ENCODE measurements around the gene GXYLT1. TPM values are rescaled to one million over a fixed set of nuclear protein-coding genes. Genes with fewer than 3 reads are reported as not detected.

The GXYLT1 gene
- total RNA-seq, 4 donors from 2014 or later = 16.5 to 26.6 (median 20.6) TPM

- intact Hi-C loops (cut with DNase I) = no loop called here
- no peaks in the 10 kb centered on the region for H3K36me3 ChIP-seq
- TF ChIP-seq, protein P1, sequence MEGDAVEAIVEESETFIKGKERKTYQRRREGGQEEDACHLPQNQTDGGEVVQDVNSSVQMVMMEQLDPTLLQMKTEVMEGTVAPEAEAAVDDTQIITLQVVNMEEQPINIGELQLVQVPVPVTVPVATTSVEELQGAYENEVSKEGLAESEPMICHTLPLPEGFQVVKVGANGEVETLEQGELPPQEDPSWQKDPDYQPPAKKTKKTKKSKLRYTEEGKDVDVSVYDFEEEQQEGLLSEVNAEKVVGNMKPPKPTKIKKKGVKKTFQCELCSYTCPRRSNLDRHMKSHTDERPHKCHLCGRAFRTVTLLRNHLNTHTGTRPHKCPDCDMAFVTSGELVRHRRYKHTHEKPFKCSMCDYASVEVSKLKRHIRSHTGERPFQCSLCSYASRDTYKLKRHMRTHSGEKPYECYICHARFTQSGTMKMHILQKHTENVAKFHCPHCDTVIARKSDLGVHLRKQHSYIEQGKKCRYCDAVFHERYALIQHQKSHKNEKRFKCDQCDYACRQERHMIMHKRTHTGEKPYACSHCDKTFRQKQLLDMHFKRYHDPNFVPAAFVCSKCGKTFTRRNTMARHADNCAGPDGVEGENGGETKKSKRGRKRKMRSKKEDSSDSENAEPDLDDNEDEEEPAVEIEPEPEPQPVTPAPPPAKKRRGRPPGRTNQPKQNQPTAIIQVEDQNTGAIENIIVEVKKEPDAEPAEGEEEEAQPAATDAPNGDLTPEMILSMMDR (IDR thresholded peaks at IDR 0.05) = no peak
- no peak for TF ChIP-seq POLR2A (IDR thresholded peaks at IDR 0.05)
- DNase-seq = no peak
- H3K27me3 ChIP-seq = no peaks in the 10 kb centered on the region
- no peak overlapping the region for H3K4me3 ChIP-seq (replicated peaks in 1 of 3)
- H3K27ac ChIP-seq = no peak overlapping the region
- H3K4me1 ChIP-seq = peaks cover 3 to 16% of the 10 kb centered on the region in 2 donors
- 98 to 99% methylated on average over 6 of the region's 6 CpGs for WGBS, 2 donors
- no peaks in the 10 kb centered on the region for H3K9me3 ChIP-seq
Measured at GRCh38 chr12:42128888-42129287, 15.8 kb downstream of the GXYLT1 start.

GRCh38 chr12:42128327-42128726 is 16.3 kb downstream of the GXYLT1 start:
- DNase-seq = no peak
- Histone ChIP-seq H3K4me3 (replicated peaks in 1 of 3) (no peak overlapping the region), H3K27ac (no peak overlapping the region), H3K9me3 (no peaks in the 10 kb centered on the region), H3K36me3 (no peaks in the 10 kb centered on the region), H3K27me3 (no peaks in the 10 kb centered on the region), H3K4me1 (peaks cover 3 to 16% of the 10 kb centered on the region in 2 donors)
- TF ChIP-seq, protein P1 (IDR thresholded peaks at IDR 0.05) = no peak
- TF ChIP-seq POLR2A (IDR thresholded peaks at IDR 0.05) = no peak
- 83 to 89% methylated on average over 3 of the region's 3 CpGs for WGBS, 2 donors
- intact Hi-C loops (cut with DNase I) = no loop called here

DNA sequence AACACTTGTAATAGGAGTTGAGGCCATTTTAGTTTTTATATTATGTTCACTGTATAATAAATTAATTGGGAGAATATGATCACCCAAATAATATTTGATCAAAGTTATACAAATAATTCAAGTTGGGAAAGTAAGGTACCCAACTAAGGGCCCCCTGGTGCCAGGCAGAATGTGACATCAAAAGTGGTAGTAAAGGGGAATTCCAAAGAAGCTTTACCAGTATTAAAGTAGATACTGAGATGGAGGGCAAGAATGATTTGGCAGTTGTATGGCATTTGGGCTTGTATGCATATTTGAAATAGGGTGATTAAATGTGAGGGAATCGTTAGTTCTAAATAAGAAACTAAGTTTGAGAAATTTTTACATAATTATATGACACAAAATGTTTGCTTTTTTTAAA is 17.7 kb downstream of the GXYLT1 start:
- WGBS, 2 donors = 89 to 96% methylated on average over 1 of the region's 1 CpG
- Histone ChIP-seq H3K36me3 (no peaks in the 10 kb centered on the region), H3K4me3 (replicated peaks in 1 of 3) (no peak overlapping the region), H3K9me3 (no peaks in the 10 kb centered on the region), H3K4me1 (peaks cover 3 to 16% of the 10 kb centered on the region in 2 donors), H3K27me3 (no peaks in the 10 kb centered on the region), H3K27ac (no peak overlapping the region)
- DNase-seq = no peak
- intact Hi-C loops (cut with DNase I) = no loop called here
- TF ChIP-seq, protein P1 (IDR thresholded peaks at IDR 0.05) = no peak
- no peak for TF ChIP-seq POLR2A (IDR thresholded peaks at IDR 0.05)

DNA sequence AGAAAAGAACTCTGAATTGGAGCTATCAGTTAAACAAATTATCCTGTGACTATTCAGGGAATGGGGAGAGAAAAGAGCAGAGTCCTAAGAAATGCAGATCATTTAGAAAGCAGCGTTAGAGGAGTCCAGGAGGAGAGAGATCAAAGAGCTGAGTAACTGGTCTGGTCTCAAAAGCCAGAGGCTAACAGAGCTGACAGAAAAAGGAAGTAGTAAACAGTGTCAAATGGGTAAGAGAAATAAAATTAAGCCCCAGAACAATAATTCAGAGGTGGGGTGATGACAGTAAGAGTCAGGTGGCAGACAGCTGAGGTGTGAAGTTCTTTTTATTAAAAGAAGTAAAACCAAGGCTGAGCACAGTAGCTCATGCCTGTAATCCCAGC is 19.3 kb downstream of the GXYLT1 start:
- Histone ChIP-seq H3K27me3 (no peaks in the 10 kb centered on the region), H3K4me1 (peaks cover 0 to 7% of the 10 kb centered on the region in 2 donors), H3K4me3 (replicated peaks in 1 of 3) (no peak overlapping the region), H3K9me3 (no peaks in the 10 kb centered on the region), H3K27ac (no peak overlapping the region), H3K36me3 (no peaks in the 10 kb centered on the region)
- intact Hi-C loops (cut with DNase I) = no loop called here
- no peak for DNase-seq
- TF ChIP-seq, protein P1 (IDR thresholded peaks at IDR 0.05) = no peak
- TF ChIP-seq POLR2A (IDR thresholded peaks at IDR 0.05) = no peak
- WGBS, 2 donors = 58 to 60% methylated on average over 1 of the region's 1 CpG

- no peaks in the 10 kb centered on the region for H3K36me3 ChIP-seq
- no peak overlapping the region for H3K27ac ChIP-seq
- H3K4me3 ChIP-seq (replicated peaks in 1 of 3) = no peak overlapping the region
- no peaks in the 10 kb centered on the region for H3K27me3 ChIP-seq
- no peak for DNase-seq
- H3K4me1 ChIP-seq = peaks cover 0 to 2% of the 10 kb centered on the region in 2 donors
- intact Hi-C loops (cut with DNase I) = no loop called here
- no peaks in the 10 kb centered on the region for H3K9me3 ChIP-seq
- 65 to 72% methylated on average over 5 of the region's 5 CpGs for WGBS, 2 donors
- TF ChIP-seq, protein P1 (IDR thresholded peaks at IDR 0.05) = no peak
- no peak for TF ChIP-seq POLR2A (IDR thresholded peaks at IDR 0.05)
Measured at GRCh38 chr12:42124764-42125387, 19.8 kb downstream of the GXYLT1 start.
